DND-41 (cell line): ENCODE data around the gene DLX2.
"Not testable (repeated sequence)": the region's sequence is repeated elsewhere in the genome, so short reads cannot be mapped to it uniquely, and the experiment has no call there.

Experiments
- ATAC-seq: fragments of 200-7000 bp; cut with Tn5 transposase; 3 replicates; pipeline ENCODE4 v1.9.1; 2021; ENCODE audit warnings: low read depth; ENCODE audit not compliant: insufficient read depth
- DNase-seq: peaks from one replicate; pipeline ENCODE4 v3.0.0-alpha.2; 2020
- H2AFZ ChIP-seq: 2 replicates; pipeline ENCODE4 v1.6.0; 2012; ENCODE audit warnings: low read depth, low read length
- H3K27ac ChIP-seq: 2 replicates; pipeline ENCODE4 v1.5.1; 2012; ENCODE audit warnings: low read length, inconsistent platforms
- H3K27me3 ChIP-seq: fragments of 200-600 bp; sonication (generic); 2 replicates; pipeline ENCODE4 v1.6.0; 2012; ENCODE audit warnings: low read length, mild to moderate bottlenecking, inconsistent platforms; ENCODE audit not compliant: insufficient read depth, poor library complexity
- H3K36me3 ChIP-seq: 2 replicates; pipeline ENCODE4 v1.5.1; 2012; ENCODE audit warnings: low read length, inconsistent platforms; ENCODE audit not compliant: insufficient read depth
- H3K4me1 ChIP-seq: 2 replicates; pipeline ENCODE4 v1.5.1; 2012; ENCODE audit warnings: mild to moderate bottlenecking, low read length; ENCODE audit not compliant: insufficient read depth
- H3K4me2 ChIP-seq: 2 replicates; pipeline ENCODE4 v1.6.0; 2012; ENCODE audit warnings: mild to moderate bottlenecking, moderate library complexity, low read length, inconsistent platforms; ENCODE audit not compliant: insufficient read depth
- H3K4me3 ChIP-seq, 2 experiments: fragments of 200-600 bp in 1 of 2; shearing (Covaris generic) in 1 of 2; 2 replicates each; pipeline ENCODE4 v1.5.1; 2012 to 2016; ENCODE audit warnings: inconsistent platforms in 2 of 2, low read length in 2 of 2, mild to moderate bottlenecking in 2 of 2, low read depth in 1 of 2, moderate library complexity in 1 of 2
- H3K79me2 ChIP-seq: 2 replicates; pipeline ENCODE4 v1.6.0; 2012; ENCODE audit warnings: low read length, inconsistent platforms; ENCODE audit not compliant: insufficient read depth
- H3K9ac ChIP-seq: 2 replicates; pipeline ENCODE4 v1.6.0; 2012; ENCODE audit warnings: low read depth, mild to moderate bottlenecking, inconsistent platforms, low read length, moderate library complexity
- H3K9me3 ChIP-seq: 2 replicates; pipeline ENCODE4 v1.5.1; 2012; ENCODE audit warnings: low read length, moderate library complexity, mild to moderate bottlenecking, inconsistent platforms; ENCODE audit not compliant: insufficient read depth, severe bottlenecking
- H4K20me1 ChIP-seq: 2 replicates; pipeline ENCODE4 v1.6.0; 2012; ENCODE audit warnings: low read length; ENCODE audit not compliant: insufficient read depth
- EZH2 ChIP-seq: IDR thresholded peaks from 3 replicates; pipeline ENCODE4 v1.6.1; 2012; ENCODE audit warnings: borderline replicate concordance, low read depth, mild to moderate bottlenecking, moderate library complexity, low read length, inconsistent platforms; ENCODE audit not compliant: severe bottlenecking
- TF ChIP-seq, protein P1 (sequence below): IDR thresholded peaks from 2 replicates; pipeline ENCODE4 v1.5.1; 2012; ENCODE audit warnings: borderline replicate concordance, low read length, moderate library complexity, mild to moderate bottlenecking; ENCODE audit not compliant: poor library complexity, severe bottlenecking; ENCODE audit errors: extremely low read depth

The DLX2 gene

GRCh38 chr2:172120118-172120517 is 17.4 kb upstream of the DLX2 start:
- no peak overlapping the region for H3K9ac ChIP-seq
- ATAC-seq: no peak
- H3K27ac ChIP-seq: no peak overlapping the region
- H3K9me3 ChIP-seq: no peaks in the 10 kb centered on the region
- no peak overlapping the region for H3K4me3 ChIP-seq
- H3K4me1 ChIP-seq: no peaks in the 10 kb centered on the region
- DNase-seq: no peak
- H2AFZ ChIP-seq: no peak overlapping the region
- H4K20me1 ChIP-seq: no peaks in the 10 kb centered on the region
- H3K79me2 ChIP-seq: no peaks in the 10 kb centered on the region
- no peak for TF ChIP-seq EZH2
- TF ChIP-seq, protein P1, sequence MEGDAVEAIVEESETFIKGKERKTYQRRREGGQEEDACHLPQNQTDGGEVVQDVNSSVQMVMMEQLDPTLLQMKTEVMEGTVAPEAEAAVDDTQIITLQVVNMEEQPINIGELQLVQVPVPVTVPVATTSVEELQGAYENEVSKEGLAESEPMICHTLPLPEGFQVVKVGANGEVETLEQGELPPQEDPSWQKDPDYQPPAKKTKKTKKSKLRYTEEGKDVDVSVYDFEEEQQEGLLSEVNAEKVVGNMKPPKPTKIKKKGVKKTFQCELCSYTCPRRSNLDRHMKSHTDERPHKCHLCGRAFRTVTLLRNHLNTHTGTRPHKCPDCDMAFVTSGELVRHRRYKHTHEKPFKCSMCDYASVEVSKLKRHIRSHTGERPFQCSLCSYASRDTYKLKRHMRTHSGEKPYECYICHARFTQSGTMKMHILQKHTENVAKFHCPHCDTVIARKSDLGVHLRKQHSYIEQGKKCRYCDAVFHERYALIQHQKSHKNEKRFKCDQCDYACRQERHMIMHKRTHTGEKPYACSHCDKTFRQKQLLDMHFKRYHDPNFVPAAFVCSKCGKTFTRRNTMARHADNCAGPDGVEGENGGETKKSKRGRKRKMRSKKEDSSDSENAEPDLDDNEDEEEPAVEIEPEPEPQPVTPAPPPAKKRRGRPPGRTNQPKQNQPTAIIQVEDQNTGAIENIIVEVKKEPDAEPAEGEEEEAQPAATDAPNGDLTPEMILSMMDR: no peak
- no peaks in the 10 kb centered on the region for H3K27me3 ChIP-seq
- H3K4me2 ChIP-seq: no peak overlapping the region
- no peaks in the 10 kb centered on the region for H3K36me3 ChIP-seq

- H3K27me3 ChIP-seq: no peaks in the 10 kb centered on the region
- DNase-seq: no peak
- H3K4me3 ChIP-seq: no peak overlapping the region
- no peak overlapping the region for H3K27ac ChIP-seq
- no peaks in the 10 kb centered on the region for H3K79me2 ChIP-seq
- no peak for ATAC-seq
- no peak overlapping the region for H3K9ac ChIP-seq
- no peaks in the 10 kb centered on the region for H3K9me3 ChIP-seq
- no peaks in the 10 kb centered on the region for H3K36me3 ChIP-seq
- H3K4me1 ChIP-seq: no peaks in the 10 kb centered on the region
- no peaks in the 10 kb centered on the region for H4K20me1 ChIP-seq
- no peak overlapping the region for H3K4me2 ChIP-seq
- no peak for TF ChIP-seq EZH2
- TF ChIP-seq, protein P1: no peak
- no peak overlapping the region for H2AFZ ChIP-seq
These were observed 16.4 kb upstream of the DLX2 start for GRCh38 chr2:172119089-172119488.

- Histone ChIP-seq H4K20me1 (no peaks in the 10 kb centered on the region), H3K4me2 (no peak overlapping the region), H3K36me3 (no peaks in the 10 kb centered on the region), H3K4me1 (no peaks in the 10 kb centered on the region), H3K9ac (no peak overlapping the region), H3K79me2 (no peaks in the 10 kb centered on the region), H3K4me3 (no peak overlapping the region), H3K9me3 (no peaks in the 10 kb centered on the region), H3K27me3 (no peaks in the 10 kb centered on the region), H3K27ac (no peak overlapping the region), H2AFZ (no peak overlapping the region)
- DNase-seq (no peak), ATAC-seq (no peak)
- TF ChIP-seq, protein P1: no peak
- no peak for TF ChIP-seq EZH2
These were observed 13.4 kb upstream of the DLX2 start for GRCh38 chr2:172116107-172116506.

DNA sequence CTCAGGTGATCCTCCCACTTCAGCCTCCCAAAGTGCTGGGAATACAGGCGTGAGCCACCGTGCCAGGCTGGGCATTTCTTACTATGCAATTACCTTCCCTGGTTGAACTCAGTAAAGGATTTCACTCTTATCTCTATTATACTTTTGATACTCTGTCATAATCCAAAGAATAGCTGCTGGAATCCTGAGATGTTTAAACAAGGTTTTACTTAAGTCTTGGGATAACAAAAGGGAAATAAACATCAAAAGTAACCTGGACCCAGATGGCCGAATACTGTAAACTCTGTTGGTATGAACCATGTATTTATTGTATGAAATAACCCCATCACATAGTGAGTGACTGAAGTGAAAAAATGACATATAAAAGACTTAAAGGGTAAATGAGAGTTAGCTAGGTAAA is 11.9 kb upstream of the DLX2 start:
- no peaks in the 10 kb centered on the region for H3K79me2 ChIP-seq
- H3K9ac ChIP-seq: no peak overlapping the region
- TF ChIP-seq, protein P1: no peak
- TF ChIP-seq EZH2: no peak
- no peaks in the 10 kb centered on the region for H4K20me1 ChIP-seq
- H2AFZ ChIP-seq: no peak overlapping the region
- H3K4me3 ChIP-seq: no peak overlapping the region
- H3K27me3 ChIP-seq: no peaks in the 10 kb centered on the region
- ATAC-seq: no peak
- DNase-seq: no peak
- H3K4me1 ChIP-seq: no peaks in the 10 kb centered on the region
- H3K27ac ChIP-seq: no peak overlapping the region
- H3K9me3 ChIP-seq: no peaks in the 10 kb centered on the region
- no peak overlapping the region for H3K4me2 ChIP-seq
- no peaks in the 10 kb centered on the region for H3K36me3 ChIP-seq

- H3K4me1 ChIP-seq, DNase-seq, H4K20me1 ChIP-seq, H3K79me2 ChIP-seq, H3K27ac ChIP-seq, H3K27me3 ChIP-seq, H3K36me3 ChIP-seq, H3K4me3 ChIP-seq, H3K9me3 ChIP-seq, H2AFZ ChIP-seq, ATAC-seq, H3K9ac ChIP-seq, H3K4me2 ChIP-seq: not testable (repeated sequence)
These were observed 11.5 kb upstream of the DLX2 start for GRCh38 chr2:172114176-172114575.
